Adrenal gland (tissue), 5 donors: ENCODE data around the gene RAB1B.

Experiments
- CTCF ChIP-seq, 6 experiments: fragments of 450-650 bp in 4 of 6; fragments of 200-600 bp in 2 of 6; sonication (generic) in 1 of 6; IDR thresholded peaks; 1 replicate in 5 of 6; 2 replicates in 1 of 6; pipeline versions ENCODE4 v1.5.1 to v1.8.0; 2016 to 2021; ENCODE audit warnings: antibody characterized with exemption in 6 of 6, mild to moderate bottlenecking in 2 of 6, moderate library complexity in 1 of 6
- POLR2A ChIP-seq, 2 donors: fragments of 450-650 bp; IDR thresholded peaks; one replicate each; pipeline ENCODE4 v1.6.1; 2017; ENCODE audit warnings: antibody characterized with exemption in 2 of 2, mild to moderate bottlenecking in 2 of 2, moderate library complexity in 1 of 2
- donor health status: DM: no; HTN: no; CAD: no.

- TF ChIP-seq CTCF (IDR thresholded peaks at IDR 0.05) (no peak), POLR2A (IDR thresholded peaks at IDR 0.05) (no peak)
Observed at GRCh38 chr11:66243782-66244535, 24.5 kb upstream of the RAB1B start.
